Spleen (tissue), 11 donors: Measurements from ENCODE around the gene JADE3. TPM values are rescaled to one million over a fixed set of nuclear protein-coding genes. Genes with fewer than 3 reads are reported as not detected.

Experiments used
- DNase-seq: peaks from one replicate; pipeline ENCODE4 v3.0.0-alpha.2; 2020
- H3K27ac ChIP-seq, 8 donors: fragments of 200-600 bp; sonication (generic) in 7 of 8; 1 replicate in 4 of 8; 2 replicates in 4 of 8; pipeline versions ENCODE4 v1.5.0 to v1.8.0; 2016 to 2021; ENCODE audit warnings: inconsistent platforms in 4 of 8, mild to moderate bottlenecking in 4 of 8, moderate library complexity in 1 of 8
- H3K27me3 ChIP-seq, 7 donors: fragments of 200-600 bp; sonication (generic) in 6 of 7; replicated peaks in 1 of 7; 1 replicate in 4 of 7; 2 replicates in 3 of 7; pipeline versions ENCODE4 v1.5.0 to v1.8.0; 2016 to 2021; ENCODE audit warnings: inconsistent platforms in 3 of 7, mild to moderate bottlenecking in 1 of 7
- H3K36me3 ChIP-seq, 6 donors: fragments of 200-600 bp; sonication (generic) in 5 of 6; 1 replicate in 4 of 6; 2 replicates in 2 of 6; pipeline versions ENCODE4 v1.5.0 to v1.8.0; 2016 to 2021; ENCODE audit warnings: inconsistent platforms in 2 of 6
- H3K4me1 ChIP-seq, 6 donors: fragments of 200-600 bp; sonication (generic) in 5 of 6; 1 replicate in 3 of 6; 2 replicates in 3 of 6; pipeline versions ENCODE4 v1.5.0 to v1.8.0; 2016 to 2021; ENCODE audit warnings: inconsistent platforms in 3 of 6
- H3K4me3 ChIP-seq, 8 donors: fragments of 200-600 bp; sonication (generic) in 7 of 8; 1 replicate in 4 of 8; 2 replicates in 4 of 8; pipeline versions ENCODE4 v1.5.0 to v1.8.0; 2016 to 2021; ENCODE audit warnings: inconsistent platforms in 4 of 8, mild to moderate bottlenecking in 4 of 8, moderate library complexity in 2 of 8
- H3K9me3 ChIP-seq, 8 donors: fragments of 200-600 bp; sonication (generic) in 7 of 8; 1 replicate in 4 of 8; 2 replicates in 4 of 8; pipeline versions ENCODE4 v1.5.0 to v1.8.0; 2016 to 2021; ENCODE audit warnings: inconsistent platforms in 4 of 8
- CTCF ChIP-seq, 11 experiments: fragments of 200-600 bp in 7 of 11; fragments of 450-650 bp in 4 of 11; sonication (generic) in 4 of 11; IDR thresholded peaks in 8 of 11; conservative IDR thresholded peaks in 3 of 11; 1 replicate in 7 of 11; 2 replicates in 4 of 11; pipeline versions ENCODE4 v1.4.0 to v1.8.0; 2016 to 2021; ENCODE audit warnings: antibody characterized with exemption in 11 of 11, inconsistent platforms in 4 of 11, mild to moderate bottlenecking in 1 of 11
- POLR2A ChIP-seq, 3 donors: fragments of 450-650 bp; IDR thresholded peaks; one replicate each; pipeline ENCODE4 v1.5.1; 2017; ENCODE audit warnings: antibody characterized with exemption in 3 of 3, mild to moderate bottlenecking in 1 of 3
- POLR2AphosphoS5 ChIP-seq, 3 donors: sonication (generic); formaldehyde crosslinking; IDR thresholded peaks; one replicate each; pipeline ENCODE4 v1.5.1; 2017; ENCODE audit warnings: antibody characterized with exemption in 3 of 3
- WGBS, 5 donors: extraction: QIAGEN DNeasy Blood & Tissue Kit in 3 of 5; methylation state at CpG; one replicate each; pipeline versions ENCODE4 v1.1.5 to v1.1.7; 2013 to 2018; 5-methylcytosine and 5-hydroxymethylcytosine counted together
- intact Hi-C: fragments of 100-400 bp; cut with DNase I; formaldehyde crosslinking; loops from one replicate; pipeline ENCODE4 v1.15.0; 2023; ENCODE audit warnings: low total_unique reads
- polyA plus RNA-seq, 3 donors: library from polyadenylated mRNA; stranded (reverse); fragments of 200-250 nt; gene quantifications; one replicate each; pipeline ENCODE4 v1.2.1, GENCODE V29; 2013
- total RNA-seq, 7 donors: library from RNA; depleted of rRNA in 3 of 7; stranded (reverse); fragments of >200 nt in 3 of 7; fragmentation: NEBNext Ultra II Directional in 4 of 7; extraction: Animal tissue kit (Norgen Biotek cat#: 25700) in 4 of 7; gene quantifications; one replicate each; pipeline versions ENCODE4 v1.1.0 to v1.2.1, GENCODE V29; 2016 to 2021
- donor health status: healthy with polysubstance abuse.
- donor health status: DM: no; HTN: no; CAD: no; lungs with moderate emphysema.
- donor health status: DM: no; HTN: no; CAD: no.
- donor health status: Bipolar disorder and iron deficiency.
- donor health status: healthy.
- donor health status: DM: no; HTN: no; CAD: no.
- donor health status: DM: yes; HTN: yes; CAD: no.

JADE3 gene
- total and polyA plus RNA-seq, 10 donors, result 6.0 to 15.6 (median 11.4) TPM

- DNase-seq, result peak; percentile 89
- no peaks in the 10 kb centered on the region for H3K36me3 ChIP-seq
- H3K9me3 ChIP-seq, result peaks cover 0 to 8% (median 0%) of the 10 kb centered on the region in 8 donors
- intact Hi-C loops, result no loop called here
- H3K4me3 ChIP-seq, result no peak overlapping the region
- peaks cover 0 to 4% (median 0%) of the 10 kb centered on the region in 7 donors for H3K27me3 ChIP-seq
- no peak overlapping the region for H3K27ac ChIP-seq
- 66 to 87% (median 82%) methylated on average over 7 to 8 of the region's 8 CpGs for WGBS, 5 donors
- H3K4me1 ChIP-seq, result no peaks in the 10 kb centered on the region
- no peak for TF ChIP-seq POLR2AphosphoS5 (IDR thresholded peaks at IDR 0.05)
- TF ChIP-seq POLR2A (IDR thresholded peaks at IDR 0.05), result no peak
- TF ChIP-seq CTCF (IDR thresholded peaks at IDR 0.05 in 8 of 11, conservative IDR thresholded peaks at IDR 0.05 in 3 of 11), result peak; percentile 35 to 75 (median 67)
These were observed 66.4 kb downstream of the JADE3 start for GRCh38 chrX:46978341-46979291.

GRCh38 chrX:46984705-46985104 lies 72.5 kb downstream of the JADE3 start:
- intact Hi-C loops, result no loop called here
- no peak overlapping the region for H3K4me3 ChIP-seq
- no peaks in the 10 kb centered on the region for H3K4me1 ChIP-seq
- no peak for DNase-seq
- TF ChIP-seq CTCF (IDR thresholded peaks at IDR 0.05 in 8 of 11, conservative IDR thresholded peaks at IDR 0.05 in 3 of 11) (no peak), POLR2A (IDR thresholded peaks at IDR 0.05) (no peak), POLR2AphosphoS5 (IDR thresholded peaks at IDR 0.05) (no peak)
- H3K27ac ChIP-seq, result no peak overlapping the region
- H3K36me3 ChIP-seq, result peaks cover 0 to 9% (median 0%) of the 10 kb centered on the region in 6 donors
- 81 to 95% (median 89%) methylated on average over 3 of the region's 3 CpGs for WGBS, 5 donors
- peaks cover 0 to 5% (median 0%) of the 10 kb centered on the region in 7 donors for H3K27me3 ChIP-seq
- peaks cover 0 to 12% (median 0%) of the 10 kb centered on the region in 8 donors for H3K9me3 ChIP-seq

GRCh38 chrX:46989548-46989947 lies 77.3 kb downstream of the JADE3 start:
- intact Hi-C loops, result no loop called here
- Histone ChIP-seq H3K9me3 (peaks cover 0 to 11% (median 0%) of the 10 kb centered on the region in 8 donors), H3K4me1 (no peaks in the 10 kb centered on the region), H3K27me3 (no peaks in the 10 kb centered on the region), H3K27ac (no peak overlapping the region), H3K36me3 (peaks cover 0 to 15% (median 0%) of the 10 kb centered on the region in 6 donors), H3K4me3 (no peak overlapping the region)
- DNase-seq, result no peak
- no peak for TF ChIP-seq CTCF (IDR thresholded peaks at IDR 0.05 in 8 of 11, conservative IDR thresholded peaks at IDR 0.05 in 3 of 11)
- no peak for TF ChIP-seq POLR2A (IDR thresholded peaks at IDR 0.05)
- TF ChIP-seq POLR2AphosphoS5 (IDR thresholded peaks at IDR 0.05), result no peak

GRCh38 chrX:46991664-46992063 lies 79.4 kb downstream of the JADE3 start:
- intact Hi-C loops, result no loop called here
- TF ChIP-seq POLR2AphosphoS5 (IDR thresholded peaks at IDR 0.05) (no peak), POLR2A (IDR thresholded peaks at IDR 0.05) (no peak), CTCF (IDR thresholded peaks at IDR 0.05 in 8 of 11, conservative IDR thresholded peaks at IDR 0.05 in 3 of 11) (no peak)
- Histone ChIP-seq H3K36me3 (peaks cover 0 to 9% (median 0%) of the 10 kb centered on the region in 6 donors), H3K4me3 (no peak overlapping the region), H3K27ac (no peak overlapping the region), H3K27me3 (peaks cover 0 to 4% (median 0%) of the 10 kb centered on the region in 7 donors), H3K4me1 (no peaks in the 10 kb centered on the region), H3K9me3 (peaks cover 0 to 11% (median 0%) of the 10 kb centered on the region in 8 donors)
- 64 to 100% (median 89%) methylated on average over 2 of the region's 2 CpGs for WGBS, 5 donors
- DNase-seq, result no peak
